ENCODE measurements around the gene LRFN2. TPM values are rescaled to one million over a fixed set of nuclear protein-coding genes. Genes with fewer than 3 reads are reported as not detected.

Gene LRFN2
- total RNA-seq, 2 donors from 2014 or later, result not detected

DNA sequence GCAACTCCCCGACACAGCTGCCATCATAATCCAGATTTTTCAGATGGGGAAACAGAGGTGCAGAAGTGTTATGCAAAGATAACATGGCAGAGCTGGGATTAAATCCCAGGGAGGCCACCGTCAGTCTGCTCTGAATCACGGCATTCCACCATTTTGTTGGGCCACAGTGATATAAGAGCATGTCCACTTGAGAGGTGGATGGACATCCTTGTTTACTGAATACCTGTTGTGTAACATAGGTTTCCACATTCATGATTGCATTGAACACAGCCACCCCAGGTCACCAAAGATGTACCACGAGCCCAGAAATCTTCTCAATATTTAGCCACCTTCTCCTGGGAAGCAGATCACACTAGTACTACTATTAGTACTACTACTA lies 191.5 kb downstream of the LRFN2 start:
- TF ChIP-seq, protein P1, sequence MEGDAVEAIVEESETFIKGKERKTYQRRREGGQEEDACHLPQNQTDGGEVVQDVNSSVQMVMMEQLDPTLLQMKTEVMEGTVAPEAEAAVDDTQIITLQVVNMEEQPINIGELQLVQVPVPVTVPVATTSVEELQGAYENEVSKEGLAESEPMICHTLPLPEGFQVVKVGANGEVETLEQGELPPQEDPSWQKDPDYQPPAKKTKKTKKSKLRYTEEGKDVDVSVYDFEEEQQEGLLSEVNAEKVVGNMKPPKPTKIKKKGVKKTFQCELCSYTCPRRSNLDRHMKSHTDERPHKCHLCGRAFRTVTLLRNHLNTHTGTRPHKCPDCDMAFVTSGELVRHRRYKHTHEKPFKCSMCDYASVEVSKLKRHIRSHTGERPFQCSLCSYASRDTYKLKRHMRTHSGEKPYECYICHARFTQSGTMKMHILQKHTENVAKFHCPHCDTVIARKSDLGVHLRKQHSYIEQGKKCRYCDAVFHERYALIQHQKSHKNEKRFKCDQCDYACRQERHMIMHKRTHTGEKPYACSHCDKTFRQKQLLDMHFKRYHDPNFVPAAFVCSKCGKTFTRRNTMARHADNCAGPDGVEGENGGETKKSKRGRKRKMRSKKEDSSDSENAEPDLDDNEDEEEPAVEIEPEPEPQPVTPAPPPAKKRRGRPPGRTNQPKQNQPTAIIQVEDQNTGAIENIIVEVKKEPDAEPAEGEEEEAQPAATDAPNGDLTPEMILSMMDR (IDR thresholded peaks at IDR 0.05), result no peak
- no peak for ATAC-seq (ENCODE audit: insufficient number of reproducible peaks, low FRiP score, low read depth)

DNA sequence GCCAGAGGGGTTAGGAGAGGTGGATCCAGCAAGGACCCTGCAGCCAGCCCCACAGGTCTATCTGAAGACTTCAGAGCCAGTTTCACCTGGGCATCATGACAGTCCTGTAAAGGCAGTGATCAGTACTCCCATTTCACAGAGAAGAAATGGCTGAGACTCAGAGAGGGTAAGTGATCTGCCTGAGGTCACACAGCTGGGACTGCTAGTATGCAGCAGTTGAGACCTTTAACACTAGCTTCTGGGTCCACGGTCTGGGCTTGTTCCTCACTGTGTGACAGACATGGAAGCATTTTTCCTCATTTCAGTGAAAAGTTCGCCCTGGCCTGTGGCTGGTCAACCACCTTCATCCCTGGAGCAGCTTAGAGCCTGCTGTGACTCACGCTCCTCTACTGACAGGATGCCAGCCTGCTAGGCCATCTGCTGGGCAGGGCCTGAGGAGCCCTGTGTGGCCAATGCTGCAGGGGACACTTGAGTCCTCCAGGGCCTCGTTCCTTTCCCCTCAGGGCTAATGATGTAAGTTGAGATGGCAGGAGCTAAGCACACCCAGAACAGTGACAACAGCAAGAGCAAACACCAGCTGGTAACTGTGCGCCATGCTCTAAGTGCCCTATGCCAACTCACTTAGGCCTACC lies 192.0 kb downstream of the LRFN2 start:
- TF ChIP-seq, protein P1 (IDR thresholded peaks at IDR 0.05), result no peak
- no peaks in the 10 kb centered on the region for H3K9me3 ChIP-seq
- no peaks in the 10 kb centered on the region for H3K36me3 ChIP-seq
- DNase-seq (ENCODE audit: low spot score), result no peak
- no peak for ATAC-seq (ENCODE audit: insufficient number of reproducible peaks, low FRiP score, low read depth)
- peaks cover 0 to 5% of the 10 kb centered on the region in 2 donors for H3K4me1 ChIP-seq (ENCODE audit: control insufficient read depth in 1 of 2, low read depth in 2 of 2)
- no peak overlapping the region for H3K27ac ChIP-seq
- H3K27me3 ChIP-seq (replicated peaks; ENCODE audit: insufficient read depth), result no peaks in the 10 kb centered on the region
- H3K4me3 ChIP-seq, result no peak overlapping the region

More for the DNA sequence above, 191.5 kb downstream of the LRFN2 start:
- no peak for DNase-seq (ENCODE audit: low spot score)
- Histone ChIP-seq H3K27ac (no peak overlapping the region), H3K4me3 (no peak overlapping the region), H3K36me3 (no peaks in the 10 kb centered on the region), H3K27me3 (replicated peaks; ENCODE audit: insufficient read depth) (no peaks in the 10 kb centered on the region), H3K4me1 (ENCODE audit: control insufficient read depth in 1 of 2, low read depth in 2 of 2) (peaks cover 0 to 5% of the 10 kb centered on the region in 2 donors), H3K9me3 (no peaks in the 10 kb centered on the region)

DNA sequence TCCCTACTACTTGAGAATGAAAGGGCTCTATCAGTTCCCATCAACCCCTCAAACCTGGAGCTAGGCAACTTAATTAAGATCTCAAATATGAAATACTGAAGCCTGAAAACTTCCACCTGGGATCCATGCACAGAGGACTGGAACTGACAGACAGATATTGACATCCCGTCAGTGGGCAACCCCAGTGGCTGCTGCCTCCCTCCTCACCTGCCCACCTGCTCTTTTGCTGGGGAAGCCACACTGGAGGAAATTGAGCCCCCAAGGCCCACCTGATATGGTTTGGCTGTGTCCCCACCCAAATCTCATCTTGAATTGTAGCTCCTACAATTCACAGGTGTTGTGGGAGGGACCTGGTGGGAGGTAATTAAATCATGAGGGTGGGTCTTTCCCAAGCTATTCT lies 192.8 kb downstream of the LRFN2 start:
- DNase-seq (ENCODE audit: low spot score) (no peak), ATAC-seq (ENCODE audit: insufficient number of reproducible peaks, low FRiP score, low read depth) (no peak)
- no peak overlapping the region for H3K4me3 ChIP-seq
- peaks cover 0 to 5% of the 10 kb centered on the region in 2 donors for H3K4me1 ChIP-seq (ENCODE audit: control insufficient read depth in 1 of 2, low read depth in 2 of 2)
- no peaks in the 10 kb centered on the region for H3K9me3 ChIP-seq
- H3K27me3 ChIP-seq (replicated peaks; ENCODE audit: insufficient read depth), result no peaks in the 10 kb centered on the region
- no peak overlapping the region for H3K27ac ChIP-seq
- H3K36me3 ChIP-seq, result no peaks in the 10 kb centered on the region
- TF ChIP-seq, protein P1 (IDR thresholded peaks at IDR 0.05), result no peak

DNA sequence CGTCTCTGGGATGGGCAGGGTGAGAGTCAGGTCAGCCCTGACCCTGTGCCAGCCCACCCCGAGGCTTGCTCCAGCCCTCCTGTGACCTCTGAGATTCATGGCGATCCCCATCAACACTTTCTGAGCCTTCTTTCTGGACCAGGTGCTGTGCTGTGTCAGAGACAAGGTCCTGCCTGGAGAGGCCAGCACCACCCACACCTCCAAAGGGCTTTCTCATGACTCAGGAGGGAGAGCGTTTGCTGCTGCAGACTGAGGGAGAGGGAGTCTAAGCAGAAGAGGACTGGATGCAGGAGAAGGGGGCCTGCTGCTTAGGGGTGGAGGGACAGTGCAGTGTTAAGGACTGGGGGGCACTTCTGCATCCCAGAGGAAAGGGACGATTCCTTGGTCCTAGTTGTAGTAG lies 193.5 kb downstream of the LRFN2 start:
- H3K9me3 ChIP-seq, result no peaks in the 10 kb centered on the region
- no peak overlapping the region for H3K27ac ChIP-seq
- DNase-seq (ENCODE audit: low spot score), result no peak
- H3K4me3 ChIP-seq, result no peak overlapping the region
- TF ChIP-seq, protein P1 (IDR thresholded peaks at IDR 0.05), result no peak
- ATAC-seq (ENCODE audit: insufficient number of reproducible peaks, low FRiP score, low read depth), result no peak
- peaks cover 0 to 5% of the 10 kb centered on the region in 2 donors for H3K4me1 ChIP-seq (ENCODE audit: control insufficient read depth in 1 of 2, low read depth in 2 of 2)
- no peaks in the 10 kb centered on the region for H3K36me3 ChIP-seq
- no peaks in the 10 kb centered on the region for H3K27me3 ChIP-seq (replicated peaks; ENCODE audit: insufficient read depth)

DNA sequence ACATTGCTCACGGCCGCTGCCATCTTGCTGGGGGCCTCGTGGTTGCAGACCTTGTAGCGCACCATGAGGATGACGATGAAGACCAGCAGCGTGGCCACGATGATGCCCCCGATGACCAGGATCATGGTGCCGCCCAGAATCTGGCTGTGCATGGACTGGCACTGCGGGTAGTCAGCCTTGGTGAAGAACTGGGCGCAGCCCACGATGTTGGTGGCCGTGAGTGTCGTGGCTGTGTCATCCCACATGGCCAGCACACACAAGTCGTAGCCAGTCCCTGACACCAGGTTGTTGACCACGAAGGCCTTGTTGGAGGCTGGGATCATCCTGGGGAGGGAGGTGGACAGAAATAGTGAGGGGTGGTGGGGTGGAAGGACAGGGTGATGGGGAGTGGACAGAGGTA lies 194.6 kb downstream of the LRFN2 start:
- TF ChIP-seq, protein P1 (IDR thresholded peaks at IDR 0.05), result no peak
- Histone ChIP-seq H3K4me1 (ENCODE audit: control insufficient read depth in 1 of 2, low read depth in 2 of 2) (peaks cover 0 to 5% of the 10 kb centered on the region in 2 donors), H3K27me3 (replicated peaks; ENCODE audit: insufficient read depth) (no peaks in the 10 kb centered on the region), H3K36me3 (no peaks in the 10 kb centered on the region), H3K27ac (no peak overlapping the region), H3K9me3 (no peaks in the 10 kb centered on the region), H3K4me3 (no peak overlapping the region)
- DNase-seq (ENCODE audit: low spot score) (no peak), ATAC-seq (ENCODE audit: insufficient number of reproducible peaks, low FRiP score, low read depth) (no peak)

All from thoracic aorta (tissue), 2 donors.